ENCODE results near the gene SLC44A3. TPM values are rescaled to one million over a fixed set of nuclear protein-coding genes. Genes with fewer than 3 reads are reported as not detected.

SLC44A3 gene
- total RNA-seq, 2 donors from 2014 or later = 17.8 to 32.9 TPM

- WGBS, 2 donors = 83 to 89% methylated on average over 6 of the region's 6 CpGs
- Histone ChIP-seq H3K4me1 (no peaks in the 10 kb centered on the region), H3K4me3 (no peak overlapping the region), H3K9me3 (no peaks in the 10 kb centered on the region), H3K27ac (no peak overlapping the region), H3K27me3 (no peaks in the 10 kb centered on the region), H3K36me3 (replicated peaks in 1 of 2; ENCODE audit: insufficient read depth in 1 of 2, low read depth in 2 of 2) (peaks cover 0 to 15% of the 10 kb centered on the region in 2 donors)
- DNase-seq (no peak), ATAC-seq (no peak)
- TF ChIP-seq CTCF (IDR thresholded peaks at IDR 0.05) (no peak), POLR2A (IDR thresholded peaks at IDR 0.05) (no peak)
- intact Hi-C loops (cut with DNase I) = no loop called here
Measured at GRCh38 chr1:94843430-94843829, 23.3 kb downstream of the SLC44A3 start.

- Histone ChIP-seq H3K4me1 (no peaks in the 10 kb centered on the region), H3K27ac (no peak overlapping the region), H3K36me3 (replicated peaks in 1 of 2; ENCODE audit: insufficient read depth in 1 of 2, low read depth in 2 of 2) (peaks cover 0 to 15% of the 10 kb centered on the region in 2 donors), H3K4me3 (no peak overlapping the region), H3K27me3 (no peaks in the 10 kb centered on the region), H3K9me3 (no peaks in the 10 kb centered on the region)
- ATAC-seq (no peak), DNase-seq (peak in 1 of 4 donors; percentile 29)
- intact Hi-C loops (cut with DNase I) = no loop called here
- 76% methylated on average over 4 of the region's 4 CpGs for WGBS, 2 donors
- TF ChIP-seq CTCF (IDR thresholded peaks at IDR 0.05) = no peak
- no peak for TF ChIP-seq POLR2A (IDR thresholded peaks at IDR 0.05)
Measured at GRCh38 chr1:94843846-94844245, 23.7 kb downstream of the SLC44A3 start.

GRCh38 chr1:94846308-94846707 is 26.2 kb downstream of the SLC44A3 start:
- Histone ChIP-seq H3K27ac (no peak overlapping the region), H3K4me3 (no peak overlapping the region), H3K9me3 (no peaks in the 10 kb centered on the region), H3K27me3 (no peaks in the 10 kb centered on the region), H3K4me1 (no peaks in the 10 kb centered on the region), H3K36me3 (replicated peaks in 1 of 2; ENCODE audit: insufficient read depth in 1 of 2, low read depth in 2 of 2) (peaks cover 0 to 12% of the 10 kb centered on the region in 2 donors)
- intact Hi-C loops (cut with DNase I) = no loop called here
- DNase-seq (no peak), ATAC-seq (no peak)
- WGBS, 2 donors = 85 to 92% methylated on average over 5 of the region's 5 CpGs
- TF ChIP-seq CTCF (IDR thresholded peaks at IDR 0.05) = no peak
- TF ChIP-seq POLR2A (IDR thresholded peaks at IDR 0.05) = no peak

GRCh38 chr1:94851571-94851970 is 31.4 kb downstream of the SLC44A3 start:
- intact Hi-C loops (cut with DNase I) = loop anchor here (5.0 kb wide), 1 partner anchor 191 kb away; no protein-coding TSS in a partner anchor
- no peak for TF ChIP-seq POLR2A (IDR thresholded peaks at IDR 0.05)
- no peak for TF ChIP-seq CTCF (IDR thresholded peaks at IDR 0.05)
- DNase-seq = no peak

GRCh38 chr1:94852788-94853187 is 32.6 kb downstream of the SLC44A3 start:
- Histone ChIP-seq H3K27ac (no peak overlapping the region), H3K27me3 (no peaks in the 10 kb centered on the region), H3K36me3 (replicated peaks in 1 of 2; ENCODE audit: insufficient read depth in 1 of 2, low read depth in 2 of 2) (peaks cover 0 to 1% of the 10 kb centered on the region in 2 donors), H3K9me3 (no peaks in the 10 kb centered on the region), H3K4me1 (peaks cover 18% of the 10 kb centered on the region), H3K4me3 (no peak overlapping the region)
- ATAC-seq (no peak), DNase-seq (no peak)
- WGBS, 2 donors = 40 to 44% methylated on average over 2 of the region's 2 CpGs
- intact Hi-C loops (cut with DNase I) = loop anchor here (5.0 kb wide), 1 partner anchor 190 kb away; no protein-coding TSS in a partner anchor
- TF ChIP-seq POLR2A (IDR thresholded peaks at IDR 0.05) (no peak), CTCF (IDR thresholded peaks at IDR 0.05) (no peak)

More at GRCh38 chr1:94851571-94851970, 31.4 kb downstream of the SLC44A3 start:
- no peaks in the 10 kb centered on the region for H3K27me3 ChIP-seq
- no peak overlapping the region for H3K4me3 ChIP-seq
- 75 to 89% methylated on average over 1 of the region's 1 CpG for WGBS, 2 donors
- H3K4me1 ChIP-seq = peaks cover 18% of the 10 kb centered on the region
- H3K36me3 ChIP-seq (replicated peaks in 1 of 2; ENCODE audit: insufficient read depth in 1 of 2, low read depth in 2 of 2) = peaks cover 0 to 5% of the 10 kb centered on the region in 2 donors
- H3K27ac ChIP-seq = no peak overlapping the region
- H3K9me3 ChIP-seq = no peaks in the 10 kb centered on the region
- no peak for ATAC-seq

All from body of pancreas (tissue), 4 donors.